Stimulated activated CD8-positive, alpha-beta memory T cell treated with anti-CD3 and anti-CD28 coated beads, Interleukin-12 subunit alpha, Interleukin-12 subunit beta, amount 100 ng/mL, for 24 hours (primary cell): ENCODE data around the gene SCN11A.

Experiments
- DNase-seq: peaks from one replicate; pipeline ENCODE4 v3.0.0-alpha.2; 2020; ENCODE audit errors: extremely low read depth

SCN11A gene

GRCh38 chr3:39051649-39052561 is at the start of gene SCN11A, which contains the start of gene WDR48:
SCN11A (minus strand) TSS chr3:39051944; CDS start chr3:38950362, 101,582 bp downstream.
WDR48 (plus strand) TSS chr3:39052016; CDS start chr3:39052026, 10 bp downstream.
- peak; percentile 86 for DNase-seq

DNA sequence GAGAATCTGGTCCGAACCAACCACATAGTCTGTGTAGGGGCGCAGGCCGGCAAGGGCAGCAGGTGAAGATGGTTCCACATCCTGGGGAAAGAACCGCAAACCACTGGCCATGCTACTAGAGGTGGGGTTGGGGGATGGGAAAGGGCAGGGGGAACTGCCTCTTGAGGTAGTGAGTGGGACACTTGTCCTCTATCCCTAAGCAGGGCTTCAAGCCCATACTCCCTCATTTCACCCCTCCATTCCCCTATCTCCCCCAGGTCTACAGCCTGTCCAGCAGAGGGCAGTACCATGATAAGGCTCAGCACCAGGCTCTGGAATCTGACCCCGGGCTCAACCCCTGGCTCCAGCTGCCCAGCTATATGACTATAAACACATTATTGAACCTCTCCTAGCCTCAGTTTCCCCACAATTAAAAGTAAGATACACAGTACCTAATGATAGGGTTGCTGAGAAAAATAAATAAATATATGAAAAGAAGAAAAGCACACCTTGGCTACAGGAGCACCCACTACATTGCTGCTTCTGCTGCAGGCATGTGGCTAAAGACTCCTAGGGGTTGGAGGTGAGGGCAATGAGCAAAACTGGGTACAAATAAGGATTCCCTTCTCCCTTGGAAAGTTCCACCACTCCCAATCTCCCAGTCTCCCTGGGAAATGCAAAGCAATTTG is 49.4 kb upstream of the SCN11A start:
- no peak for DNase-seq

DNA sequence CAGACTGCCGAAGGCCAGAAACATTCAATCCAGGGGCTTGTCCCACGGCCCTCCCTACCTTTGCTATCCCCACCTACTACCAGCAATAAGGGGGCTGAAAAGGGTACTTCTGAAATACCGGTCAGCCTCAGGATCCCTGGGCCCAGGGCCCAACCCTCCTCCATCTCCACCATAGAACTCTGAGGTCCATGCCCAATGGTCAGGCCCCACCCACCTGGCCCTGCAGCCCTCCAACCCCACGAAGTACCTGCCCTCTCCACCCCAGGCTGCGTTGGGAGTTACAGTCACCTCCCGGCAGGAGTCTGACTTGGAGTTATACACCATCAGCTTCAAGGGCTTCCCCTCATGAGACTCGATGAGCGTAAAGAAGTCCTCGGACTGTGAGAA is 48.7 kb upstream of the SCN11A start:
- no peak for DNase-seq

GRCh38 chr3:39099738-39100499 is 48.2 kb upstream of the SCN11A start:
- DNase-seq: no peak

DNA sequence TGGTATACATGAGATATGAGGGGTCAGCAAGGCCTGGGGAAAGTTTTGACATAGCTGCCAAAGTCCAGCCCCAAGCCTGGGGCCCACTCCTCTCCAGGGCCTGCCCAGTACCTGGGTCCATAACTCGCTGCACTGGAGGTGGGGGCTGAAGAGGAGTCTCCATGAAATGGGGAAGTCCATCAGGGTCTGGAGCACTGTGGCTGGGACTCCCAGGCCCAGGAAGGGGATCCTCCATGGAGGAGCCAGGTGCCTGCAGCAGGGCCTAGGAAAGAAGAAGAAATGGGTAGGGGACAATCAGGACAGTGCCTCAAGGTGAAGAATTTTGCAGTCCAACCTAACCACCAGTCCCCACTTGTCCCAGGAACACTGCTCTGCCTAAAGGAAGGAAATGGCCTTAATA is 47.5 kb upstream of the SCN11A start:
- DNase-seq: no peak

- DNase-seq: no peak
Measured at GRCh38 chr3:39098473-39099000, 46.8 kb upstream of the SCN11A start.

GRCh38 chr3:39097716-39098472 is 46.1 kb upstream of the SCN11A start:
- no peak for DNase-seq

- DNase-seq: no peak
Measured at GRCh38 chr3:39096775-39097174, 45.0 kb upstream of the SCN11A start.

- no peak for DNase-seq
Measured at GRCh38 chr3:39095778-39096177, 44.0 kb upstream of the SCN11A start.

GRCh38 chr3:39094851-39095677 is 43.3 kb upstream of the SCN11A start:
- DNase-seq: no peak

GRCh38 chr3:39090922-39091321 is 39.2 kb upstream of the SCN11A start:
- DNase-seq: no peak

DNA sequence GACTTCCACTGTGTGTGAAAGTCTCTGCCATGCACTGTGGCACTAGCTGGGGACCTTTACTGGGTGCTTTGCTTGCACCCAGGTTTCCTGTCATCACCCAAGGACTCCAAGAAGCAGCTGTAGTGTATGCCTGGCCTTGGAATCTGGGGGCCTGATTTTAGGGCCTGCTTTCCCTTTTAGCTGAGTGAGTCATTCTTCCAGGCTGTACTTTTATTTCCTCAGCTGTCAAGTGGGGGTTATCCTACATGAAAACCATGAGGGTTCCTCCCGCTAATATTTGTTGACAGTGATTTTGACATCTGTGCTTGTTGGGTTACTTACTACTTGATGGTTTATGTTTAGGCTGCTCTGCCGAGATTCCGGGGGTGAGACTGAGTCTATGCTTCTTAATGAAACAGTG is 37.1 kb upstream of the SCN11A start:
- no peak for DNase-seq

GRCh38 chr3:39088456-39088855 is 36.7 kb upstream of the SCN11A start:
- no peak for DNase-seq

- DNase-seq: no peak
Measured at GRCh38 chr3:39086144-39086543, 34.4 kb upstream of the SCN11A start.

DNA sequence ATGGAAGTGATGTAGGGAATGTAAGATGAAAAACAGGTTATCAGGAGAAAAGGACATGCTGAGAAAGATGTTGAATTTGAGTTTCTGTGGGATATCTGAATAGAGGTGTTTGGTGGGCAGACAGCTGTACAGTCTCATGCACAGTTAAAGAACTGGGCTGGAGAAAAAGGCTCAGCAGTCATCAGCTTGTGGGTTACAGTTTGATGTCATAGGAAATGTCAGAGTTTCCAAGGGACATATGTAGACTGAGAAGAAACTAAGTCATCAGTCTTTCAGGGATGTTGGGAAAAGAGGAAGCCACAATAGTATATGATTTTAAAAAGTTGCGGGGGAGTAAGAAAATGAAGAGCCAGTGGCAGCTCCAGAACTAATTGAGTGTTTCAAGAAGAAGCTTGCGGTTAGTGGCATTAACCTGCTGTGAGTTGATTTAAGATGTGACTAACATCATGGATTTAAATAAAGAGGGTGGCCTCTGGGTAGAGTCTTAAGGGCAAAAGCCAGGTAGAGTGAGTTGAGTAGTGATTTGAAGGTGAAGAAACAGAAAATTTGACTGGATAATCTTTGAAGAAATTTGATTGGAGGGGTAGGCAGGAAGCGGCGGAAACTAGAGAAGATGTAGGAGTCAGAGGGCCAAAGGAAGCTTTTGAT is 31.0 kb upstream of the SCN11A start:
- no peak for DNase-seq

DNA sequence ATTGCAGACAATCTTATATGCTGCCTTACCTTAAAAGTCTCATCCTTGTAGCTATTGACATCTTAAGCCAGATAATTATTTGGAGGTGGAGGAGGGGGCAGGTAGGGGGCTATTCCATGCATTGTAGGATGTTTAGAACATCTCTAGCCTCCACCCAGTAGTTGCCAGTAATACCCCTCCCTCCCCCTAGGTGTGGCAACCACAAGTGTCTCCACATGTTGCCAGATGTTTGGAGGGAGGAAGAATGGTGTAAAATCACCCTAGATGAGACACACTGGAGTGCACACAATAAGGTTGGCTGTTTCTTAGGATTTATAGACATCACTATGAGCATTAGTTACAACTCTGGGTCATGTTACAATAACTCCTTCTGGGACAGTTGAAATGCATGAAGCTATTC is 28.3 kb upstream of the SCN11A start:
- DNase-seq: no peak

GRCh38 chr3:39079530-39079929 is 27.8 kb upstream of the SCN11A start:
- no peak for DNase-seq

DNA sequence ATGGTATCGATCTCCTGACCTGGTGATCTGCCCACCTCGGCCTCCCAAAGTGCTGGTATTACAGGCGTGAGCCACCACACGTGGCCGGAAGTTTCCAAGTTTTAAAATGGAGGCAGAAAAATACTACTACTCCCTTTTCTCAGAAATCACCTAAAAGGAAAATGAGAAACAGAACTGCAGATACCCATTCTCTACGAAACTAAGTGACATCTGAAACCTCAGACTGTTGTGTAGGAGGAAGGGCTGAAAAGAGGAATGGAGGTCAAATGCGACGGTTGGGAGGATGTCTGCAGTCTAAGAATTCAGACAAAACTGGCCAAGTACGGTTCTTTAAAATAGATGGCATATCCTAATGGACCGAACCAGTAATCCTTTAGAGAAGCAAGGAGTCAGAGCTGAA is 24.2 kb upstream of the SCN11A start:
- DNase-seq: no peak

DNA sequence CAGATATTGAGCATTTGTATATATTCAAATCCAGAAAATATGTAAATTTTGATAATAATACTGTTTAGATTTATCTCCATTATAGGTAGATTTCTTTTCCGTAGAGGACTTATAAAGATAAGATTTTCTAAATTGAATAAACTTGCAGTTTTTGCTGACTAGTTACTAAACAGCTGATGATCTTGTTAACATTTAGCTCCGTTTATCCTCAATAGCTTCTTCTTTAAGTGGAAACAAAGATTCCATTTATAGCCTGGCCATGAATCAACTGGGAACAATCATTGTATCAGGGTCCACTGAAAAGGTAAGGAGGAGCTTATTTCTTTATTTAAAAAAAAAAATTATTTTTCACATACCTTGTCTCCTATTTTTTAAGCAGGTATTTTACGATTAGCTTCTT is 16.8 kb upstream of the SCN11A start:
- no peak for DNase-seq

DNA sequence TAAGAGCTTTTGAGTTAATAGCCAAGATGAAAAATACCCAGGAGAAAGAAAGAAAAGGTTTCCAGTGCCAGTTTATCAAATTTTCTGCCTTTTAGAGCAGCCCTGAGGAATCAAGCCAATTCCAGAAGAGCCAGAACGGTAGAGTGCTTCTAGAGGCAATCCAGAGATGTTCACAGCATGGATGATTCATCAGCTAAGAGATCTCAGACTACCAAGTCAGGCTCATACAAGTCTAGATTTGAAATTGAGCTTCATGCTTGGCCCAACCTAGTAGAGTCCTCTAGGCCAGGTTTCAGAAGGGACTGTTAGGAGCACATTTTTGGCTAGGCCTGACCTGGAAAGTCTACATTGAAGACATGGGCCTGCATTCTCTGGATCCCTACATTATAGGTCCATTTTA is 15.5 kb upstream of the SCN11A start:
- DNase-seq: no peak
